Muscle layer of duodenum (tissue), 2 donors: ENCODE measurements around the gene ERN1.
A peak's percentile ranks its signal among the peaks of the same experiment; 100 is the strongest.

ENCODE experiments used
- H3K27ac ChIP-seq: one replicate; pipeline ENCODE4 v1.7.0; 2013; ENCODE audit warnings: mild to moderate bottlenecking, low read length
- H3K27me3 ChIP-seq: one replicate; pipeline ENCODE4 v1.7.0; 2013; ENCODE audit warnings: low read depth, mild to moderate bottlenecking, control low read depth, low read length
- H3K36me3 ChIP-seq, 2 donors: one replicate each; pipeline ENCODE4 v1.7.0; 2013; ENCODE audit warnings: low read length in 2 of 2, control low read depth in 1 of 2, mild to moderate bottlenecking in 1 of 2; ENCODE audit not compliant: insufficient read depth in 2 of 2, control insufficient read depth in 1 of 2
- H3K4me1 ChIP-seq, 2 donors: one replicate each; pipeline ENCODE4 v1.7.0; 2013; ENCODE audit warnings: low read length in 2 of 2, mild to moderate bottlenecking in 2 of 2, control low read depth in 1 of 2, moderate library complexity in 1 of 2; ENCODE audit not compliant: insufficient read depth in 2 of 2, control insufficient read depth in 1 of 2
- H3K4me3 ChIP-seq, 2 donors: one replicate each; pipeline ENCODE4 v1.7.0; 2013; ENCODE audit warnings: low read length in 2 of 2, low read depth in 1 of 2, mild to moderate bottlenecking in 1 of 2
- H3K9me3 ChIP-seq, 2 donors: one replicate each; pipeline ENCODE4 v1.7.0; 2013; ENCODE audit warnings: low read length in 2 of 2, control low read depth in 1 of 2, mild to moderate bottlenecking in 1 of 2; ENCODE audit not compliant: control insufficient read depth in 1 of 2
- donor health status: healthy.

ERN1 gene

GRCh38 chr17:64148699-64149098 lies 18.8 kb upstream of the ERN1 start:
- no peak overlapping the region for H3K4me3 ChIP-seq
- no peak overlapping the region for H3K27ac ChIP-seq
- peaks cover 11 to 15% of the 10 kb centered on the region in 2 donors for H3K4me1 ChIP-seq
- H3K36me3 ChIP-seq, result peaks cover 18 to 36% of the 10 kb centered on the region in 2 donors
- no peaks in the 10 kb centered on the region for H3K9me3 ChIP-seq
- no peaks in the 10 kb centered on the region for H3K27me3 ChIP-seq

- no peak overlapping the region for H3K4me3 ChIP-seq
- peaks cover 11 to 15% of the 10 kb centered on the region in 2 donors for H3K4me1 ChIP-seq
- peaks cover 13 to 36% of the 10 kb centered on the region in 2 donors for H3K36me3 ChIP-seq
- H3K9me3 ChIP-seq, result no peaks in the 10 kb centered on the region
- H3K27me3 ChIP-seq, result no peaks in the 10 kb centered on the region
- H3K27ac ChIP-seq, result peak overlapping the region; percentile 96
Measured at GRCh38 chr17:64148017-64148631, 18.2 kb upstream of the ERN1 start.

- Histone ChIP-seq H3K4me1 (peaks cover 11 to 15% of the 10 kb centered on the region in 2 donors), H3K27me3 (no peaks in the 10 kb centered on the region), H3K9me3 (no peaks in the 10 kb centered on the region), H3K36me3 (peaks cover 8 to 31% of the 10 kb centered on the region in 2 donors), H3K27ac (peak overlapping the region; percentile 96), H3K4me3 (peak overlapping the region; percentile 84 to 93)
Measured at GRCh38 chr17:64147110-64148016, 17.4 kb upstream of the ERN1 start.

- Histone ChIP-seq H3K36me3 (peaks cover 8 to 27% of the 10 kb centered on the region in 2 donors), H3K4me1 (peaks cover 11 to 15% of the 10 kb centered on the region in 2 donors), H3K4me3 (peak overlapping the region; percentile 84 to 93), H3K27me3 (no peaks in the 10 kb centered on the region), H3K27ac (peak overlapping the region; percentile 96), H3K9me3 (no peaks in the 10 kb centered on the region)
Measured at GRCh38 chr17:64146418-64147109, 16.6 kb upstream of the ERN1 start.

- Histone ChIP-seq H3K27ac (peak overlapping the region; percentile 96), H3K36me3 (peaks cover 8 to 23% of the 10 kb centered on the region in 2 donors), H3K4me3 (peak overlapping the region; percentile 84 to 93), H3K4me1 (peaks cover 11 to 15% of the 10 kb centered on the region in 2 donors), H3K9me3 (no peaks in the 10 kb centered on the region), H3K27me3 (no peaks in the 10 kb centered on the region)
Measured at GRCh38 chr17:64145751-64146417, 15.9 kb upstream of the ERN1 start.

GRCh38 chr17:64145375-64145750 lies 15.4 kb upstream of the ERN1 start:
- Histone ChIP-seq H3K9me3 (no peaks in the 10 kb centered on the region), H3K27ac (peak overlapping the region; percentile 96), H3K36me3 (peaks cover 8 to 18% of the 10 kb centered on the region in 2 donors), H3K4me3 (peak overlapping the region; percentile 84 to 93), H3K4me1 (peaks cover 11 to 15% of the 10 kb centered on the region in 2 donors), H3K27me3 (no peaks in the 10 kb centered on the region)

- Histone ChIP-seq H3K36me3 (no peaks in the 10 kb centered on the region), H3K4me1 (no peaks in the 10 kb centered on the region), H3K27me3 (no peaks in the 10 kb centered on the region), H3K9me3 (no peaks in the 10 kb centered on the region), H3K4me3 (no peak overlapping the region), H3K27ac (no peak overlapping the region)
Measured at GRCh38 chr17:64139542-64139941, 9.6 kb upstream of the ERN1 start.

GRCh38 chr17:64138441-64138840 lies 8.5 kb upstream of the ERN1 start:
- H3K4me1 ChIP-seq, result no peaks in the 10 kb centered on the region
- no peaks in the 10 kb centered on the region for H3K27me3 ChIP-seq
- no peak overlapping the region for H3K27ac ChIP-seq
- no peaks in the 10 kb centered on the region for H3K36me3 ChIP-seq
- H3K9me3 ChIP-seq, result no peaks in the 10 kb centered on the region
- no peak overlapping the region for H3K4me3 ChIP-seq

- no peaks in the 10 kb centered on the region for H3K36me3 ChIP-seq
- no peaks in the 10 kb centered on the region for H3K27me3 ChIP-seq
- H3K27ac ChIP-seq, result no peak overlapping the region
- H3K9me3 ChIP-seq, result no peaks in the 10 kb centered on the region
- H3K4me1 ChIP-seq, result no peaks in the 10 kb centered on the region
- no peak overlapping the region for H3K4me3 ChIP-seq
Measured at GRCh38 chr17:64135000-64135399, 5.1 kb upstream of the ERN1 start.

- H3K27ac ChIP-seq, result no peak overlapping the region
- no peaks in the 10 kb centered on the region for H3K27me3 ChIP-seq
- H3K4me1 ChIP-seq, result no peaks in the 10 kb centered on the region
- H3K9me3 ChIP-seq, result no peaks in the 10 kb centered on the region
- H3K36me3 ChIP-seq, result no peaks in the 10 kb centered on the region
- no peak overlapping the region for H3K4me3 ChIP-seq
Measured at GRCh38 chr17:64134216-64134970, 4.4 kb upstream of the ERN1 start.
